ENCODE results near the gene ANO1.

DNA sequence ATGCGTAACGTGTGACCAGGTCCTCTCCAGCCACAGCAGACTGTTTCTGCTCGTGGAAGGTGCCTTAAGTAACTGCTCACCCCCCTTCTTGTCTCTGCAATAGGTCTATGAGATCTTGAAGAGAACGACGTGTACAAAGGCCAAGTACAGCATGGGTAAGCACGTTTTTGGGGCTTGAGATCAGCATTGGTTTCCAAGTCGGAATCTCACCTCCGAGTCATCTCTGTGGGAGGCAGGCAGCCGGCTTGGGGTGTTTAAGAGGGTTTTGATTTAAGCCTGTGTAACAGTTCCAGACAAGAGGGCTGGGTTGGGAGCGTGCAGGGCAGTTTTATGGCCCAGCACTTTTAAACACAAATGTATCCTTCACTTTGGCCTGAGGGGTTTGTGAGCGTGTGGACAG, 30.1 kb downstream of the ANO1 start:
- TF ChIP-seq, protein P1, sequence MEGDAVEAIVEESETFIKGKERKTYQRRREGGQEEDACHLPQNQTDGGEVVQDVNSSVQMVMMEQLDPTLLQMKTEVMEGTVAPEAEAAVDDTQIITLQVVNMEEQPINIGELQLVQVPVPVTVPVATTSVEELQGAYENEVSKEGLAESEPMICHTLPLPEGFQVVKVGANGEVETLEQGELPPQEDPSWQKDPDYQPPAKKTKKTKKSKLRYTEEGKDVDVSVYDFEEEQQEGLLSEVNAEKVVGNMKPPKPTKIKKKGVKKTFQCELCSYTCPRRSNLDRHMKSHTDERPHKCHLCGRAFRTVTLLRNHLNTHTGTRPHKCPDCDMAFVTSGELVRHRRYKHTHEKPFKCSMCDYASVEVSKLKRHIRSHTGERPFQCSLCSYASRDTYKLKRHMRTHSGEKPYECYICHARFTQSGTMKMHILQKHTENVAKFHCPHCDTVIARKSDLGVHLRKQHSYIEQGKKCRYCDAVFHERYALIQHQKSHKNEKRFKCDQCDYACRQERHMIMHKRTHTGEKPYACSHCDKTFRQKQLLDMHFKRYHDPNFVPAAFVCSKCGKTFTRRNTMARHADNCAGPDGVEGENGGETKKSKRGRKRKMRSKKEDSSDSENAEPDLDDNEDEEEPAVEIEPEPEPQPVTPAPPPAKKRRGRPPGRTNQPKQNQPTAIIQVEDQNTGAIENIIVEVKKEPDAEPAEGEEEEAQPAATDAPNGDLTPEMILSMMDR (conservative IDR thresholded peaks at IDR 0.05): no peak
- TF ChIP-seq ZFX (IDR thresholded peaks at IDR 0.05): no peak
